ENCODE results near the gene RPH3AL. TPM values are rescaled to one million over a fixed set of nuclear protein-coding genes. Genes with fewer than 3 reads are reported as not detected.

Gene RPH3AL
- total and polyA plus RNA-seq, 3 donors from 2014 or later, result 4.4 to 13.5 (median 6.5) TPM

- DNase-seq, result no peak
- Histone ChIP-seq H3K27ac (no peak overlapping the region), H3K4me1 (peaks cover 6% of the 10 kb centered on the region), H3K4me3 (no peak overlapping the region), H3K36me3 (ENCODE audit: low read depth, missing control alignments) (no peaks in the 10 kb centered on the region), H3K27me3 (no peaks in the 10 kb centered on the region), H3K9me3 (no peaks in the 10 kb centered on the region)
- TF ChIP-seq POLR2A (IDR thresholded peaks at IDR 0.05), result no peak
- no peak for TF ChIP-seq CTCF (IDR thresholded peaks at IDR 0.05)
- 91% methylated on average over 12 to 18 of the region's 18 CpGs for WGBS, 2 donors
- intact Hi-C loops (cut with DNase I; ENCODE audit: low total_unique reads), result no loop called here
Observed at GRCh38 chr17:312476-313148, 40.0 kb downstream of the RPH3AL start.

GRCh38 chr17:311119-311782, 41.4 kb downstream of the RPH3AL start:
- intact Hi-C loops (cut with DNase I; ENCODE audit: low total_unique reads), result no loop called here

GRCh38 chr17:310111-311010, 42.2 kb downstream of the RPH3AL start:
- 86 to 87% methylated on average over 16 to 28 of the region's 28 CpGs for WGBS, 2 donors
- Histone ChIP-seq H3K9me3 (no peaks in the 10 kb centered on the region), H3K4me3 (no peak overlapping the region), H3K36me3 (ENCODE audit: low read depth, missing control alignments) (no peaks in the 10 kb centered on the region), H3K27me3 (no peaks in the 10 kb centered on the region), H3K27ac (no peak overlapping the region), H3K4me1 (peaks cover 9% of the 10 kb centered on the region)
- TF ChIP-seq CTCF (IDR thresholded peaks at IDR 0.05) (no peak), POLR2A (IDR thresholded peaks at IDR 0.05) (no peak)
- intact Hi-C loops (cut with DNase I; ENCODE audit: low total_unique reads), result no loop called here
- DNase-seq, result no peak

More at GRCh38 chr17:311119-311782, 41.4 kb downstream of the RPH3AL start:
- peak overlapping the region in 1 of 2 donors; percentile 5 for H3K27ac ChIP-seq
- no peak overlapping the region for H3K4me3 ChIP-seq
- no peaks in the 10 kb centered on the region for H3K36me3 ChIP-seq (ENCODE audit: low read depth, missing control alignments)
- TF ChIP-seq CTCF (IDR thresholded peaks at IDR 0.05) (no peak), POLR2A (IDR thresholded peaks at IDR 0.05) (no peak)
- no peaks in the 10 kb centered on the region for H3K27me3 ChIP-seq
- no peaks in the 10 kb centered on the region for H3K9me3 ChIP-seq
- 65 to 77% methylated on average over 20 of the region's 20 CpGs for WGBS, 2 donors
- peaks cover 9% of the 10 kb centered on the region for H3K4me1 ChIP-seq
- DNase-seq, result no peak

- H3K9me3 ChIP-seq, result no peaks in the 10 kb centered on the region
- intact Hi-C loops (cut with DNase I; ENCODE audit: low total_unique reads), result no loop called here
- no peak for DNase-seq
- H3K4me1 ChIP-seq, result peaks cover 9% of the 10 kb centered on the region
- WGBS, 2 donors, result 70 to 76% methylated on average over 8 of the region's 12 CpGs
- H3K27ac ChIP-seq, result no peak overlapping the region
- TF ChIP-seq POLR2A (IDR thresholded peaks at IDR 0.05) (no peak), CTCF (IDR thresholded peaks at IDR 0.05) (no peak)
- no peaks in the 10 kb centered on the region for H3K36me3 ChIP-seq (ENCODE audit: low read depth, missing control alignments)
- no peak overlapping the region for H3K4me3 ChIP-seq
- H3K27me3 ChIP-seq, result no peaks in the 10 kb centered on the region
Observed at GRCh38 chr17:309361-309888, 43.2 kb downstream of the RPH3AL start.

Measured in testis (tissue), 3 donors.